Thoracic aorta (tissue), 2 donors: ENCODE measurements around the gene KRTAP10-10. TPM values are rescaled to one million over a fixed set of nuclear protein-coding genes. Genes with fewer than 3 reads are reported as not detected.

Experiments
- ATAC-seq: fragments of 150-250 bp; one replicate; pipeline ENCODE4 v1.8.0; 2017; ENCODE audit warnings: low read depth; ENCODE audit not compliant: insufficient number of reproducible peaks, low FRiP score
- DNase-seq: peaks from one replicate; pipeline ENCODE4 v3.0.0-alpha.2; 2020; ENCODE audit warnings: low spot score
- H3K27ac ChIP-seq, 2 donors: fragments of 200-600 bp; sonication (generic); 1 replicate in 1 of 2; 2 replicates in 1 of 2; pipeline ENCODE4 v1.5.1; 2016; ENCODE audit warnings: mild to moderate bottlenecking in 2 of 2, moderate library complexity in 2 of 2
- H3K27me3 ChIP-seq: fragments of 200-600 bp; sonication (generic); replicated peaks from 2 replicates; pipeline ENCODE4 v1.6.0; 2016; ENCODE audit warnings: mild to moderate bottlenecking; ENCODE audit not compliant: insufficient read depth
- H3K36me3 ChIP-seq: fragments of 200-600 bp; sonication (generic); one replicate; pipeline ENCODE4 v1.5.1; 2016
- H3K4me1 ChIP-seq, 2 donors: fragments of 200-600 bp; sonication (generic); 1 replicate in 1 of 2; 2 replicates in 1 of 2; pipeline versions ENCODE4 v1.5.1 to v1.6.0; 2016; ENCODE audit warnings: low read depth in 2 of 2, mild to moderate bottlenecking in 1 of 2; ENCODE audit not compliant: control insufficient read depth in 1 of 2
- H3K4me3 ChIP-seq: fragments of 200-600 bp; sonication (generic); 2 replicates; pipeline ENCODE4 v1.5.1; 2016; ENCODE audit warnings: mild to moderate bottlenecking
- H3K9me3 ChIP-seq: fragments of 200-600 bp; sonication (generic); 2 replicates; pipeline ENCODE4 v1.5.1; 2016
- total RNA-seq, 2 donors: library from RNA; depleted of rRNA; stranded (reverse); fragments of >200 nt; gene quantifications; one replicate each; pipeline versions ENCODE4 v1.1.0 to v1.2.3, GENCODE V29; 2016
- TF ChIP-seq, protein P1 (sequence below): fragments of 200-600 bp; sonication (generic); IDR thresholded peaks from one replicate; pipeline ENCODE4 v1.5.1; 2019; ENCODE audit warnings: antibody characterized with exemption

Gene KRTAP10-10
- total RNA-seq, 2 donors from 2014 or later: not detected

DNA sequence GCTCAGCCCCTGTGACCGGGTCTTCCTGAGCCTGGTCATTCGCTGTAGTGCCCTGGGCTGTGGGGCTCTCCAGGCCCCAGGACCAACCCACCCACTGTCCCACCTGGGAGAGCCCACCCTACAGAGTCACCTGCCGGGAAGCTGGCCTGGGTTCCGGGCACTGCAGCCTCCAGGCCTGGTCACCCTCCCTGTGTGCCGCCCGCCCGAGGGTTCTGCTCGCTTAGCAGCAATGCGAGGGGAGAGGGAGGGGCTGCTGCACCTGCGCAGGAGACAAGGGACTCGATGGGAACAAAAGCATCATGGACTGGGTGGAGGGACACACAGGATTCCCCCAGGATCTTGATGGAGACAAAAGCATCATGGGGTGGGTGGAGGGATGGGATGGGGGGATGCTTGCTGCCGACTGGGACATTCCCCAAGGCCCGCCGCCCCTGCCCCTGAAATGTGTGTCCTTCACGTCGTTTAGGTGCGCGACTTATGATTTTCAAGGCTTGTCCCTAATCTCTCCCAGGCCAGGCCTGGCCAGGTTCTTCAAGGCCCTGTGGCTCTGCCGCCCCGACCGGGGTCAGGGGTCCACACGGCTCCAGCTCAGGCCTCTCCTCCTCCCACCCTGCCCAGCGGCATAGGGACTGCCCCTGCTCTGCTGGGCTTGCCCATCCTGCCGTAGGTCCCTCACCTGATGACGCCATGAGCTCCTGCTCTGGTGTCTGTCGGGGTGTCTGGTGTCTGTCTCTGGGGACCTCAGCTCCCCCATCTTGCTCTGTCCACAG is 23.6 kb upstream of the KRTAP10-10 start:
- no peak for DNase-seq
- ATAC-seq: no peak
- H3K9me3 ChIP-seq: peaks cover 7% of the 10 kb centered on the region
- H3K4me3 ChIP-seq: no peak overlapping the region
- H3K36me3 ChIP-seq: no peaks in the 10 kb centered on the region
- TF ChIP-seq, protein P1, sequence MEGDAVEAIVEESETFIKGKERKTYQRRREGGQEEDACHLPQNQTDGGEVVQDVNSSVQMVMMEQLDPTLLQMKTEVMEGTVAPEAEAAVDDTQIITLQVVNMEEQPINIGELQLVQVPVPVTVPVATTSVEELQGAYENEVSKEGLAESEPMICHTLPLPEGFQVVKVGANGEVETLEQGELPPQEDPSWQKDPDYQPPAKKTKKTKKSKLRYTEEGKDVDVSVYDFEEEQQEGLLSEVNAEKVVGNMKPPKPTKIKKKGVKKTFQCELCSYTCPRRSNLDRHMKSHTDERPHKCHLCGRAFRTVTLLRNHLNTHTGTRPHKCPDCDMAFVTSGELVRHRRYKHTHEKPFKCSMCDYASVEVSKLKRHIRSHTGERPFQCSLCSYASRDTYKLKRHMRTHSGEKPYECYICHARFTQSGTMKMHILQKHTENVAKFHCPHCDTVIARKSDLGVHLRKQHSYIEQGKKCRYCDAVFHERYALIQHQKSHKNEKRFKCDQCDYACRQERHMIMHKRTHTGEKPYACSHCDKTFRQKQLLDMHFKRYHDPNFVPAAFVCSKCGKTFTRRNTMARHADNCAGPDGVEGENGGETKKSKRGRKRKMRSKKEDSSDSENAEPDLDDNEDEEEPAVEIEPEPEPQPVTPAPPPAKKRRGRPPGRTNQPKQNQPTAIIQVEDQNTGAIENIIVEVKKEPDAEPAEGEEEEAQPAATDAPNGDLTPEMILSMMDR: no peak
- no peak overlapping the region for H3K27ac ChIP-seq
- H3K27me3 ChIP-seq: no peaks in the 10 kb centered on the region
- H3K4me1 ChIP-seq: no peaks in the 10 kb centered on the region

DNA sequence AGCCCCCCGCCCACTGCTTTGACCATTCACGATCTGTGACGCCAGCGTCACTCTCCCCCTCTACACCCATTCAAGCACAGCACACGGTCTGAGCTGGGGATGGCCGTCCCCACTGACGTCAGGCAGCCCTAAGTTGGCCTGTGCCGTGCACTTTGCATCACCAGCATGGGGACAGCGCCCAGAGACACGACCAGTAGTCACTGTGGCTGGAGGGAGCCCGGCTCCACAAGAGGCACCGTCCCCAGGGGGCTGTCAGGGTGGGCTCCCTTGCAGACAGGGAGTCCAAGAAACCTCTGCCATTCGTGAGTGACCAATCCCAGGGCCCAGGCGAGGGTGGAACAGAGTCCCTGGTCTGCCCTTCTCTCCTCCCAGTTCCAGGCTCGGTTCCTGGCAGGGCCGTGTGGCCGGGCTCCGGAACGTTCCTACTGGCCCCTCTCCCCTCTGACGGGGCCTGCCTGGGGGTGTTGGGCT is 23.0 kb upstream of the KRTAP10-10 start:
- DNase-seq (no peak), ATAC-seq (no peak)
- Histone ChIP-seq H3K4me1 (no peaks in the 10 kb centered on the region), H3K36me3 (no peaks in the 10 kb centered on the region), H3K27ac (no peak overlapping the region), H3K27me3 (no peaks in the 10 kb centered on the region), H3K9me3 (peaks cover 6% of the 10 kb centered on the region), H3K4me3 (no peak overlapping the region)
- TF ChIP-seq, protein P1: no peak

DNA sequence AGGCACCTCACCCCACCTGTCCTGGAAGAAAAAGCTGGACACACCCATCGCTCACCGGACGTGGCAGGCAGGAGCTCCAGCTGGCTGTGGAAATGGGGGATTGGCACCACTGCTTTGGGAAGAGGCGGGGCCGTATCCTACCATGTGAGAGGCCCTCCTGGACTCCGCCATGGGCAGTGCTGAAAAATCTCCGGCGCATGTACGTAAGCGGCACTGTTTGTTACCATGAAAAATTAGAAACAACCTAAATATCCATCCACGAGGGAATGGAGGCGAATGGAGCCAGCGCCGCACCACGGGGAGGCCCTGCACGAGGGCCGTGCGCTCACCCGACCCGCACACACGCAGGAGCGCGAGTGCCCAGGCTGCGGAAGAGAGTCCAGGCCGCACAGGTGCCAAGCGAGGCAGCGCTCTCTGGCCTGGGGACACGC is 22.2 kb upstream of the KRTAP10-10 start:
- TF ChIP-seq, protein P1: no peak
- Histone ChIP-seq H3K4me1 (no peaks in the 10 kb centered on the region), H3K27ac (no peak overlapping the region), H3K4me3 (no peak overlapping the region), H3K9me3 (peaks cover 4% of the 10 kb centered on the region), H3K36me3 (no peaks in the 10 kb centered on the region), H3K27me3 (no peaks in the 10 kb centered on the region)
- DNase-seq: no peak
- no peak for ATAC-seq

DNA sequence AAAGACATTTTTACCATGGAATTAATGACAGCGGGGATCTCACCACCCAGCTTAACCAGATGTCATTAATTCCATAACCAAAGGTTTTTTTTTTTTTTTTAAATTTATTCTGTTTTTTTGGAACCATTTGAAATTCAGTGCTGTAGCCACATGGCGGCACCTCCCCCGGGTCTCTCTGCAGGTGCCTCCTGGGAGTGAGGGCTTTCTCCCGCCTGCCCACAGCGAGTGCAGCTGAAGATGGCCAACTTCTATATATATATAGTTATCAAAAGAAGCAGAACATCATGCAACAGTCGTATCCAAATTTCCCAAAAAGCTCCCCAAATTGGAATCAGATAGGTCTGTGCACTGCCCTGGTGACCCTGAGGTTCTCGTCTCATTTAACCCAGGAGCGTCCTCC is 21.7 kb upstream of the KRTAP10-10 start:
- TF ChIP-seq, protein P1: no peak
- Histone ChIP-seq H3K27me3 (no peaks in the 10 kb centered on the region), H3K4me3 (no peak overlapping the region), H3K4me1 (no peaks in the 10 kb centered on the region), H3K9me3 (peaks cover 4% of the 10 kb centered on the region), H3K27ac (no peak overlapping the region), H3K36me3 (no peaks in the 10 kb centered on the region)
- DNase-seq (no peak), ATAC-seq (no peak)

DNA sequence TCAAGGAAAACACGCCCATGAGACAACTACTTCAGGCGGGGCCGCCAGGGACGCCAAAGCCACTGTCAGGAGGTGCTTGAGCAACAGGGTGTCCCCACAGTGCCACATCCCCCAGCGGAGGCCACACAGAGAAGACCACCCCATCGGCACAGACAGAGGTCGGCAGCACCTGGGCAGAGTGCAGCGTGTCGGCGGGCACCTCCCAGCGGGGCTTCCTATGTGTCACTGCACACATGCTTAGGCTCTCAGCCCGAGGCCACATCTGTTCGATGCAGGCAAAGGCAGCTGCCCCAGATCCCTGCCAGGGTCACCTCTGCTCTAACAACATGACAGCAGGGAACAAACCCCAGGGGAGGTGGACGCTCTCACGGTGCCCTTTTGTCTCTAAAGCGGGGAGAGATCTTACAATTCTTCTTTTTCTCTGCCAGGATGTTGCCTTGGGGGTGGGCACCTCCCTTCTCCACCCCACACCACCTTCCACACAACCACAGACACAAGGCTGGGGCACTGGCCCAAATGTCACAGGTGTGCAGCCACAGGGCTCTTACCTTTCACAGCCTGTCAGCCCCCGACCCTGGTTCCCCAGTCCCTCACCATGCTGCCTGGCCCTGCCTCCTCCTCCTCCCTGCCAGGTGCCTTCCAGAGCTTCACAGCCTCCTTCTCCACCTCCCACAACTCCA is 21.1 kb upstream of the KRTAP10-10 start:
- TF ChIP-seq, protein P1: no peak
- no peak overlapping the region for H3K4me3 ChIP-seq
- no peak for ATAC-seq
- no peaks in the 10 kb centered on the region for H3K36me3 ChIP-seq
- H3K9me3 ChIP-seq: no peaks in the 10 kb centered on the region
- no peaks in the 10 kb centered on the region for H3K27me3 ChIP-seq
- H3K4me1 ChIP-seq: no peaks in the 10 kb centered on the region
- DNase-seq: no peak
- no peak overlapping the region for H3K27ac ChIP-seq
